GM12878 (cell line): ENCODE results near the gene SH2D2A. TPM values are rescaled to one million over a fixed set of nuclear protein-coding genes. Genes with fewer than 3 reads are reported as not detected.

Experiments used
- ESRRA ChIP-seq: IDR thresholded peaks from 2 replicates; pipeline ENCODE4 v1.6.1; 2012; ENCODE audit warnings: mild to moderate bottlenecking, low read length, improper control_type of control experiment
- ETV6 ChIP-seq, 2 experiments: fragments of 450-650 bp in 1 of 2; IDR thresholded peaks in 1 of 2; conservative IDR thresholded peaks in 1 of 2; 2 replicates each; pipeline ENCODE4 v1.6.1; 2014; ENCODE audit warnings: antibody characterized with exemption in 1 of 2, borderline replicate concordance in 1 of 2, low read depth in 1 of 2, mild to moderate bottlenecking in 1 of 2, moderate library complexity in 1 of 2
- HDAC6 ChIP-seq: fragments of 200-600 bp; sonication (generic); IDR thresholded peaks from one replicate; pipeline ENCODE4 v1.8.0; 2017; ENCODE audit warnings: antibody characterized with exemption; ENCODE audit not compliant: unreplicated experiment
- HSF1 ChIP-seq: fragments of 150-350 bp; IDR thresholded peaks from 2 replicates; pipeline ENCODE4 v1.6.1; 2014; ENCODE audit warnings: mild to moderate bottlenecking, low read depth, low read length
- NFYB ChIP-seq: IDR thresholded peaks from 2 replicates; pipeline ENCODE4 v1.6.1; 2011; ENCODE audit warnings: low read depth, mild to moderate bottlenecking, low read length, improper control_type of control experiment, moderate library complexity; ENCODE audit not compliant: insufficient read depth
- PML ChIP-seq: IDR thresholded peaks from 2 replicates; pipeline ENCODE4 v1.6.1; 2012; ENCODE audit warnings: low read length, inconsistent platforms
- POLR2A ChIP-seq: IDR thresholded peaks from 2 replicates; pipeline ENCODE4 v1.6.1; 2011; ENCODE audit warnings: low read depth, mild to moderate bottlenecking, low read length
- REST ChIP-seq: IDR thresholded peaks from 2 replicates; pipeline ENCODE4 v1.6.1; 2012; ENCODE audit warnings: mild to moderate bottlenecking, low read depth, low read length
- polyA plus RNA-seq, 11 experiments: library from polyadenylated mRNA; depleted of rRNA in 4 of 11; unstranded in 6 of 11; stranded (reverse) in 5 of 11; fragments of >200 nt; fragmentation: Nextera tagmentation in 4 of 11; fragmentation: Illumina TruSeq in 1 of 11; extraction: Ambion mirVana in 4 of 11; extraction: Trizol in 1 of 11; gene quantifications; 1 replicate in 1 of 11; 2 replicates in 10 of 11; pipeline versions ENCODE4 v1.2.1 to v1.2.3, GENCODE V29; 2011 to 2016; ENCODE audit warnings: inconsistent platforms in 2 of 11, missing spikeins in 2 of 11, low read depth in 1 of 11
- total RNA-seq, 4 experiments: library from RNA; depleted of rRNA in 3 of 4; stranded (reverse); fragments of >200 nt in 3 of 4; fragmentation: Illumina TruSeq in 1 of 4; extraction: Trizol in 1 of 4; gene quantifications; 2 replicates each; pipeline versions ENCODE4 v1.2.1 to v1.2.3, GENCODE V29; 2013 to 2021

The SH2D2A gene
- total and polyA plus RNA-seq, 10 of the 15 experiments (the other 5 are each of a cell fraction or from before 2014, with no cell fraction given), result 0.72 to 15.9 (median 7.0) TPM

GRCh38 chr1:156808186-156809030, 8.2 kb downstream of the SH2D2A start (continued):
- no peak for TF ChIP-seq REST
- TF ChIP-seq POLR2A, result no peak
- TF ChIP-seq ESRRA, result no peak
- no peak for TF ChIP-seq ETV6 (conservative IDR thresholded peaks at IDR 0.05 in 1 of 2, IDR thresholded peaks at IDR 0.05 in 1 of 2; ENCODE audit: borderline replicate concordance in 1 of 2, low read depth in 1 of 2)
- TF ChIP-seq HSF1, result no peak
- TF ChIP-seq PML, result no peak
- TF ChIP-seq NFYB, result no peak
- no peak for TF ChIP-seq HDAC6
